ENCODE measurements around the gene TCF25.

The TCF25 gene

GRCh38 chr16:89958596-89958995 is 85.2 kb downstream of the TCF25 start:
- no peak for DNase-seq (ENCODE audit: low spot score)
- in situ Hi-C loops (cut with MboI; ENCODE audit: low sequenced_read_pairs, unreplicated experiment): no loop called here
- TF ChIP-seq, protein P1, sequence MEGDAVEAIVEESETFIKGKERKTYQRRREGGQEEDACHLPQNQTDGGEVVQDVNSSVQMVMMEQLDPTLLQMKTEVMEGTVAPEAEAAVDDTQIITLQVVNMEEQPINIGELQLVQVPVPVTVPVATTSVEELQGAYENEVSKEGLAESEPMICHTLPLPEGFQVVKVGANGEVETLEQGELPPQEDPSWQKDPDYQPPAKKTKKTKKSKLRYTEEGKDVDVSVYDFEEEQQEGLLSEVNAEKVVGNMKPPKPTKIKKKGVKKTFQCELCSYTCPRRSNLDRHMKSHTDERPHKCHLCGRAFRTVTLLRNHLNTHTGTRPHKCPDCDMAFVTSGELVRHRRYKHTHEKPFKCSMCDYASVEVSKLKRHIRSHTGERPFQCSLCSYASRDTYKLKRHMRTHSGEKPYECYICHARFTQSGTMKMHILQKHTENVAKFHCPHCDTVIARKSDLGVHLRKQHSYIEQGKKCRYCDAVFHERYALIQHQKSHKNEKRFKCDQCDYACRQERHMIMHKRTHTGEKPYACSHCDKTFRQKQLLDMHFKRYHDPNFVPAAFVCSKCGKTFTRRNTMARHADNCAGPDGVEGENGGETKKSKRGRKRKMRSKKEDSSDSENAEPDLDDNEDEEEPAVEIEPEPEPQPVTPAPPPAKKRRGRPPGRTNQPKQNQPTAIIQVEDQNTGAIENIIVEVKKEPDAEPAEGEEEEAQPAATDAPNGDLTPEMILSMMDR (IDR thresholded peaks at IDR 0.05; ENCODE audit: borderline replicate concordance, control extremely low read depth, extremely low read depth, insufficient read depth, missing control alignments): no peak

- DNase-seq (ENCODE audit: low spot score): no peak
- TF ChIP-seq, protein P1 (IDR thresholded peaks at IDR 0.05; ENCODE audit: borderline replicate concordance, control extremely low read depth, extremely low read depth, insufficient read depth, missing control alignments): no peak
- in situ Hi-C loops (cut with MboI; ENCODE audit: low sequenced_read_pairs, unreplicated experiment): no loop called here
Measured at GRCh38 chr16:89960966-89961365, 87.6 kb downstream of the TCF25 start.
